GM20431 (cell line): ENCODE data around the gene PRF1.
"Not testable (repeated sequence)": the region's sequence is repeated elsewhere in the genome, so short reads cannot be mapped to it uniquely, and the experiment has no call there.

ENCODE experiments used
- in situ Hi-C: fragments of 300-500 bp; cut with MseI, MboI; formaldehyde crosslinking; loops from one replicate; pipeline ENCODE4 v1.15.0; 2020; ENCODE audit warnings: low sequenced_read_pairs; ENCODE audit not compliant: unreplicated experiment

PRF1 gene

GRCh38 chr10:70602665-70603448, at the start of gene PRF1:
Gene PRF1, minus strand, starts transcription at chr10:70602741. Its CDS starts 1,839 bp downstream, at chr10:70600902.
- in situ Hi-C loops = no loop called here

GRCh38 chr10:70651661-70652060, 49.1 kb upstream of the PRF1 start:
- in situ Hi-C loops = no loop called here

- in situ Hi-C loops = no loop called here
Measured at GRCh38 chr10:70650718-70651117, 48.2 kb upstream of the PRF1 start.

GRCh38 chr10:70650104-70650503, 47.6 kb upstream of the PRF1 start:
- in situ Hi-C loops = no loop called here

- in situ Hi-C loops = no loop called here
Measured at GRCh38 chr10:70649526-70649925, 47.0 kb upstream of the PRF1 start.

GRCh38 chr10:70648427-70648826, 45.9 kb upstream of the PRF1 start:
- in situ Hi-C loops = no loop called here

- in situ Hi-C loops = no loop called here
Measured at GRCh38 chr10:70647086-70647485, 44.5 kb upstream of the PRF1 start.

- in situ Hi-C loops = not testable (repeated sequence)
Measured at GRCh38 chr10:70644959-70645358, 42.4 kb upstream of the PRF1 start.

GRCh38 chr10:70643272-70643671, 40.7 kb upstream of the PRF1 start:
- in situ Hi-C loops = not testable (repeated sequence)

GRCh38 chr10:70639640-70640383, 37.3 kb upstream of the PRF1 start:
- in situ Hi-C loops = not testable (repeated sequence)

- in situ Hi-C loops = not testable (repeated sequence)
Measured at GRCh38 chr10:70634515-70634914, 32.0 kb upstream of the PRF1 start.

- in situ Hi-C loops = no loop called here
Measured at GRCh38 chr10:70634011-70634410, 31.5 kb upstream of the PRF1 start.

- in situ Hi-C loops = not testable (repeated sequence)
Measured at GRCh38 chr10:70631735-70632134, 29.2 kb upstream of the PRF1 start.

- in situ Hi-C loops = no loop called here
Measured at GRCh38 chr10:70629338-70629737, 26.8 kb upstream of the PRF1 start.

GRCh38 chr10:70626056-70626455, 23.5 kb upstream of the PRF1 start:
- in situ Hi-C loops = no loop called here

- in situ Hi-C loops = no loop called here
Measured at GRCh38 chr10:70622981-70623844, 20.7 kb upstream of the PRF1 start.

GRCh38 chr10:70622541-70622940, 20.0 kb upstream of the PRF1 start:
- in situ Hi-C loops = no loop called here

GRCh38 chr10:70621503-70622078, 19.1 kb upstream of the PRF1 start:
- in situ Hi-C loops = no loop called here

- in situ Hi-C loops = no loop called here
Measured at GRCh38 chr10:70620020-70620289, 17.4 kb upstream of the PRF1 start.

- in situ Hi-C loops = no loop called here
Measured at GRCh38 chr10:70619271-70620019, 16.9 kb upstream of the PRF1 start.
